NCI-H128 (cell line): ENCODE measurements around the gene ERVW-1.
"Not testable (repeated sequence)": the region's sequence is repeated elsewhere in the genome, so short reads cannot be mapped to it uniquely, and the experiment has no call there.

Experiments
- DNase-seq: peaks from one replicate; lab custom pipeline; 2025; ENCODE audit not compliant: unreplicated experiment; lab: John Stamatoyannopoulos, UW

ERVW-1 gene

GRCh38 chr7:92477681-92478080, at the start of gene ERVW-1:
TSS of gene ERVW-1 (minus strand) at chr7:92477946. CDS start at chr7:92470381, 7,565 bp downstream.
- DNase-seq, result not testable (repeated sequence)

- no peak for DNase-seq
These were observed 45.4 kb upstream of the ERVW-1 start for GRCh38 chr7:92523110-92523509.

GRCh38 chr7:92520024-92520423, 42.3 kb upstream of the ERVW-1 start:
- DNase-seq, result no peak

GRCh38 chr7:92517631-92518030, 39.9 kb upstream of the ERVW-1 start:
- no peak for DNase-seq

- no peak for DNase-seq
These were observed 35.6 kb upstream of the ERVW-1 start for GRCh38 chr7:92513167-92513902.

- no peak for DNase-seq
These were observed 31.2 kb upstream of the ERVW-1 start for GRCh38 chr7:92508946-92509345.

- no peak for DNase-seq
These were observed 28.6 kb upstream of the ERVW-1 start for GRCh38 chr7:92506363-92506762.

- DNase-seq, result no peak
These were observed 26.8 kb upstream of the ERVW-1 start for GRCh38 chr7:92504563-92504962.

GRCh38 chr7:92503767-92504166, 26.0 kb upstream of the ERVW-1 start:
- no peak for DNase-seq

GRCh38 chr7:92498557-92498956, 20.8 kb upstream of the ERVW-1 start:
- DNase-seq, result no peak

GRCh38 chr7:92496876-92497275, 19.1 kb upstream of the ERVW-1 start:
- no peak for DNase-seq

- DNase-seq, result no peak
These were observed 11.9 kb upstream of the ERVW-1 start for GRCh38 chr7:92489634-92490033.

- no peak for DNase-seq
These were observed 10.1 kb upstream of the ERVW-1 start for GRCh38 chr7:92487804-92488203.

- no peak for DNase-seq
These were observed 8.2 kb upstream of the ERVW-1 start for GRCh38 chr7:92485974-92486373.

GRCh38 chr7:92485267-92485892, 7.6 kb upstream of the ERVW-1 start:
- DNase-seq, result no peak

GRCh38 chr7:92484226-92484625, 6.5 kb upstream of the ERVW-1 start:
- DNase-seq, result not testable (repeated sequence)

GRCh38 chr7:92483624-92484023, 5.9 kb upstream of the ERVW-1 start:
- not testable (repeated sequence) for DNase-seq

- DNase-seq, result not testable (repeated sequence)
These were observed 1.4 kb upstream of the ERVW-1 start for GRCh38 chr7:92479146-92479545.

- no peak for DNase-seq
These were observed 965 bp upstream of the ERVW-1 start for GRCh38 chr7:92478711-92479110.

- no peak for DNase-seq
These were observed 349 bp upstream of the ERVW-1 start for GRCh38 chr7:92478095-92478494.

GRCh38 chr7:92475851-92476590, 1.7 kb downstream of the ERVW-1 start:
- DNase-seq, result not testable (repeated sequence)

GRCh38 chr7:92475261-92475770, 2.4 kb downstream of the ERVW-1 start:
- DNase-seq, result not testable (repeated sequence)
